GM19238 (cell line): ENCODE results near the gene OLFM1.
"Not testable (repeated sequence)": the region's sequence is repeated elsewhere in the genome, so short reads cannot be mapped to it uniquely, and the experiment has no call there.

ENCODE experiments used
- DNase-seq: peaks from one replicate; pipeline ENCODE4 v3.0.0; 2011; ENCODE audit warnings: low spot score; ENCODE audit not compliant: insufficient read length

OLFM1 gene

GRCh38 chr9:135105938-135106491 is 18.5 kb downstream of the OLFM1 start:
- DNase-seq: no peak

- no peak for DNase-seq
Measured at GRCh38 chr9:135106551-135107270, 19.2 kb downstream of the OLFM1 start.

- no peak for DNase-seq
Measured at GRCh38 chr9:135107581-135108235, 20.2 kb downstream of the OLFM1 start.

- DNase-seq: no peak
Measured at GRCh38 chr9:135108831-135109510, 21.5 kb downstream of the OLFM1 start.

GRCh38 chr9:135109650-135110049 is 22.2 kb downstream of the OLFM1 start:
- DNase-seq: no peak

- DNase-seq: no peak
Measured at GRCh38 chr9:135110416-135110815, 22.9 kb downstream of the OLFM1 start.

GRCh38 chr9:135111600-135111999 is 24.1 kb downstream of the OLFM1 start:
- DNase-seq: not testable (repeated sequence)

GRCh38 chr9:135116371-135116770 is 28.9 kb downstream of the OLFM1 start:
- DNase-seq: no peak

GRCh38 chr9:135116881-135117280 is 29.4 kb downstream of the OLFM1 start:
- no peak for DNase-seq

GRCh38 chr9:135117281-135117680 is 29.8 kb downstream of the OLFM1 start:
- DNase-seq: no peak

- no peak for DNase-seq
Measured at GRCh38 chr9:135119496-135120064, 32.1 kb downstream of the OLFM1 start.

- DNase-seq: no peak
Measured at GRCh38 chr9:135120249-135120648, 32.8 kb downstream of the OLFM1 start.

- DNase-seq: no peak
Measured at GRCh38 chr9:135122316-135122715, 34.8 kb downstream of the OLFM1 start.

- no peak for DNase-seq
Measured at GRCh38 chr9:135123126-135123772, 35.8 kb downstream of the OLFM1 start.

- DNase-seq: no peak
Measured at GRCh38 chr9:135123773-135124134, 36.3 kb downstream of the OLFM1 start.

GRCh38 chr9:135126451-135127187 is 39.2 kb downstream of the OLFM1 start:
- no peak for DNase-seq

- no peak for DNase-seq
Measured at GRCh38 chr9:135127718-135128670, 40.5 kb downstream of the OLFM1 start.

- no peak for DNase-seq
Measured at GRCh38 chr9:135129137-135129695, 41.7 kb downstream of the OLFM1 start.
